Glomerular visceral epithelial cell (primary cell): ENCODE measurements around the gene TMEM91.

ENCODE experiments used
- DNase-seq: peaks from one replicate; pipeline ENCODE4 v3.0.0-alpha.2; 2016; ENCODE audit errors: extremely low spot score

TMEM91 gene

GRCh38 chr19:41411100-41411967 lies 35.0 kb downstream of the TMEM91 start:
- DNase-seq: no peak

DNA sequence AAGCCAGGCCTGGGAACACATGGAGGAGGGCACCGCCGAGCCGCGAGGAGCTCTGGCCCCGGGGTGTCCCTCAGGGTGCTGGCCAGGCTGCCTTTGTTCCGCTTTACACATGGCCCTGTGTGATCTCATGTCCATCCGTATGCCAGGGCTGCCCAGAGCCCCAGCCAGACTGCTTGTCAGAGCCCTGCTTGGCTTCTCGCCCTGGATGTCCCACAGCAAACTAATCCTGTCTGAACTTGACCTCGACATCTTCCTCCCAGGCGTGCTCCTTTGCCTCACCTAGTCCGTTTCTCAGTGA lies 35.6 kb downstream of the TMEM91 start:
- no peak for DNase-seq

DNA sequence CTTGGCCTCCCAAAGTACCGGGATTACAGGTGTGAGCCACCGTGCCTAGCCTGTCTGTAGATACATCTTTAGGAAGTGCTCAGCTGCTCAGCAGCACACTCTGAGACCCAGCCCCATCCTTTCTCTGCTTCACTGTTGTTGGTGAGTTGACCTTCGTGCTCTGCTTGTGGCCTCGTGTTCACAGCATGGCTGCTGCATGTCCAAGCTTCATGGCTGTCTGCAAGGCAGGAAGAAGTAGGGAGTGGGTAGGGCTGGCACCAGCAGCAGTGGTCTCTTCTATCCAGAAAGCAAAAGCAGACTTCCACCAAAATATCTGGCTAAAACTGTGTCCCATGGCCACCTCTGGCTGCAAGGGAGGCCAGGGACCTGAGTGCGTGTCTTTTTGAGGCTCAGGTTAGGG lies 36.6 kb downstream of the TMEM91 start:
- DNase-seq: no peak

DNA sequence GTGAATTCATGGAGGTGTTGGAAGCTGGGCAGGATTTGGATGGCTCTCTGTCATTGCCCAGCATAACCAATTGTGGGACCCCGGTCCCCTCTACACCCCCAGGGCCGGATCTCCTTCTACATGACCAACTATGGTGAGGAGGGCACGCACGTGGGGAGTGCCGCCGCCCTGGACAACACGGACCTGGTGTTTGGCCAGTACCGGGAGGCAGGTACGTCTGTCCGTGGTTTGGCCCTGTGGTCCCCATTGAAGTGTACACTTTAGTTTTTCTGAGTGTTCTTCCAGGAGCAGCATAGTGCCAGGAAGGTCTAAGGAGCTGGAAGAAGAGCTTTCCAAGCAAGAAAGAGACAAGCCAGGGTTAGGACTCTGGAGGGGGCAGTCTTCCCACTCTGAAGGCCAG lies 37.6 kb downstream of the TMEM91 start:
- no peak for DNase-seq

DNA sequence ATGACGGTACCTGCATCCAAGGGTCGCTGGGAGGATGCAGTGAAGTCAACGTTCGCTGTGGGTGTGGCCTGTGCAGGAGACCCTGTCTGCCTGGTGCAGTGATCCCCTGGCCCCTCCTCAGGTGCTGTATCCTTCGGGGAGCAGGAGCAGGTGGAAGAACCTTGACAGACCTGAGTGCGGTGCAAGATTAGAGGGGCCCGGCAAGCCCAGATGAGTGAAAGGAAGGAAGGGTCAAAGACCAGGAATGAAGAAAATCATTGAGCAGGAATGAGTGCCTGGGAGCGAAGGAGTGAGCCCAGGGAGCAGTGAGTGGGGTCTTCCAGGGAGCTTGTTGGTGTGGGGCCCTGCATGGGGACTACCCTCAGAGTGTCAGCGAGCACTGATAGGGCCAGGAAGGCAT lies 38.1 kb downstream of the TMEM91 start:
- DNase-seq: no peak

- no peak for DNase-seq
Measured at GRCh38 chr19:41415154-41415571, 38.8 kb downstream of the TMEM91 start.

- no peak for DNase-seq
Measured at GRCh38 chr19:41416194-41416674, 39.9 kb downstream of the TMEM91 start.

GRCh38 chr19:41420101-41420880 lies 44.0 kb downstream of the TMEM91 start:
- no peak for DNase-seq

GRCh38 chr19:41421314-41421713 lies 45.0 kb downstream of the TMEM91 start:
- no peak for DNase-seq

GRCh38 chr19:41421973-41422372 lies 45.6 kb downstream of the TMEM91 start:
- no peak for DNase-seq

- no peak for DNase-seq
Measured at GRCh38 chr19:41422456-41422855, 46.1 kb downstream of the TMEM91 start.

DNA sequence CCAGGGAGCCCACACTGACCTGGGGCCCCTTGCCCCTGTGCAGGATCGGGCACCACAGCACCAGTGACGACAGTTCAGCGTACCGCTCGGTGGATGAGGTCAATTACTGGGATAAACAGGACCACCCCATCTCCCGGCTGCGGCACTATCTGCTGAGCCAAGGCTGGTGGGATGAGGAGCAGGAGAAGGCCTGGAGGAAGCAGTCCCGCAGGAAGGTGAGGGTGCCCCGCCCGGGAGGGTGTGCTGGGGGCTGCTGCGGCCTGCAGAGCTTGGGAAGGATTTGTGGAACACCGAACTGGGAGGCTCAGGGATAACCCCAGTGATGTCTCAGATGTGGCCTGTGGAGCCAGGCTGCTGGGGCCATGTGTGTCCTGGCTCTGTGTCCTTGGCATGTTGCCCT lies 46.6 kb downstream of the TMEM91 start:
- no peak for DNase-seq

GRCh38 chr19:41424335-41425173 lies 48.2 kb downstream of the TMEM91 start:
- DNase-seq: no peak

DNA sequence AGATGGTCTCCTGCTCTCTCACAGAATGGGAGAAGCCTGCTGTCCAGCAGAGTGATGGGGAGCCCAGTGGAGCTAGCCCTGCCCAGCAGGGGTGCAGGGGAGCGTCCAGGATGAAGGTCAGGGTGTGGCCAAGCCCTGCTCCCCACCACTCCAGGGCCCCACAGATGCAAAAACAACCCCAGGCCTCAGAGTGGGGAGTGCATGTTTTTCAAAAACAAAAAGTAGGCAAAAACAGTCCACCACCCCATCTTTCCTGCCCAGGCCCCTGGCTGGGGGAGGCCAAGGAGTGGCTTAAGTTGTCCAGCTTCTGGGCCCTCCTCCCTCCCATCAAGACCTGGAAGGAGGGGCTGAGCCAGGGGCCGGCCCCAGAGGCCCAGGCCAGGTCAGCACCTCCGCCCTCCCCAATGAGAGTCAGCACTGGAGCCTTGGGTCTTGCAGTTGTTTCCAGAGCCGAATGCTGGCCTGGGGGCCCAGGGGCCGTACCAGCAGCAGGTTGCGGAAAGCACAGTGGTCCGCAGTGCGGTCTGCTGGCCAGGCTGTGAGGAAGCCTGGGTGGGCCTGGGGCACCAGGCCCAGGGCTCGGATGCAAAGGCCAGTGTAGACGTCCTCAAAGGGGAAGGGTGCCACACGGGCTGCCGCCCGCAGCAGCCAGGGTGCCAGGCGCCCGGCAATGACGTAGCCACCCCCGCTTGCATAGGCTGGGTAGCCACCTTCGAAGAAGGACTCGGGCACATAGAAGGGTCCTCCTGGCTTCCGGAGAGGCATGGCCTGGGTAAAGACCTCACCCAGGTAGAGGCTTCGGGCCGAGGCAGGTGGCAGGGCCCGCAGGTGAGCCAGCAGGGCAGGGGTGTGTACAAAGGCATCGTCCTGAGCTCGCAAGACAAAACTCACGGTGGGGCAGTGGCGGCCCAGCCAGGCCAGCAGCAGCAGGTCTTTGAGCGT lies 49.1 kb downstream of the TMEM91 start:
- no peak for DNase-seq

DNA sequence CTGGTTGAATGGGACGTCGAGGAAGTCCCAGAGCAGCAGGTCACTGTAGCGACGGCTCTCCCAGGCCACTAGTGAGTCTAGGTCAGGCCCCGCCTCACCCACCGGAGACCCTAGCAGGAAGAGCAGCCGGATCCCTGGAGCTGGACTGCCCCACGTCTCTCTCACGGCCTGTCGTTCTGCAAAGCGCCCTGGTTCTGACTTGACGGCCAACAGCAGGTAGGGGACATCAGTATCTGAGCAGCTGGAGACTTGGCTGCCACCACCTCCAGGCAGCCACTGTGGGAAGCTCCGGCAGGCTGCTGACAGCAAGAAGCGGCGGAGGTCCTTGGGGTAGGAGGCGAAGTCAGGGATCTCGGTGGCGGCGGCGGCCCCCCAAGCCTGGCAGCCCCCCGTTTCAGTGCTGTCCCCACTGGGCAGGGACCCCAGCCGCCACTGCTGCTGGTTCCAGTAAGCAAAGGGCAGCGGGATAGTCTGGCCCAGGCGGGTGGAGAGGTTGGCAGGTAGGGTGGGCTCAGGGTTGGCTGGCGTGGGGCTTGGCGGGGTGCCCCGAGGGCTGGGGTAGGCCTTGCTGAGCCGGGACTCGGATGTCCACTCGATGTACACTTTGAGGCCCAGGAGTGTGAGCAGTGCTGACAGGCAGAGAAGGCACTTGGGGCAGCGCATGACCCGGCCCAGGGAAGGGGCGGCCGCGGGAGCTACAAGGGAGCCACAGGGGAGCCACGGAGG lies 49.9 kb downstream of the TMEM91 start:
- no peak for DNase-seq

- DNase-seq: no peak
Measured at GRCh38 chr19:41426952-41427646, 50.8 kb downstream of the TMEM91 start, which contains the start of gene B3GNT8. Gene B3GNT8 (minus strand): TSS chr19:41427374. CDS start chr19:41426778, 596 bp downstream.

DNA sequence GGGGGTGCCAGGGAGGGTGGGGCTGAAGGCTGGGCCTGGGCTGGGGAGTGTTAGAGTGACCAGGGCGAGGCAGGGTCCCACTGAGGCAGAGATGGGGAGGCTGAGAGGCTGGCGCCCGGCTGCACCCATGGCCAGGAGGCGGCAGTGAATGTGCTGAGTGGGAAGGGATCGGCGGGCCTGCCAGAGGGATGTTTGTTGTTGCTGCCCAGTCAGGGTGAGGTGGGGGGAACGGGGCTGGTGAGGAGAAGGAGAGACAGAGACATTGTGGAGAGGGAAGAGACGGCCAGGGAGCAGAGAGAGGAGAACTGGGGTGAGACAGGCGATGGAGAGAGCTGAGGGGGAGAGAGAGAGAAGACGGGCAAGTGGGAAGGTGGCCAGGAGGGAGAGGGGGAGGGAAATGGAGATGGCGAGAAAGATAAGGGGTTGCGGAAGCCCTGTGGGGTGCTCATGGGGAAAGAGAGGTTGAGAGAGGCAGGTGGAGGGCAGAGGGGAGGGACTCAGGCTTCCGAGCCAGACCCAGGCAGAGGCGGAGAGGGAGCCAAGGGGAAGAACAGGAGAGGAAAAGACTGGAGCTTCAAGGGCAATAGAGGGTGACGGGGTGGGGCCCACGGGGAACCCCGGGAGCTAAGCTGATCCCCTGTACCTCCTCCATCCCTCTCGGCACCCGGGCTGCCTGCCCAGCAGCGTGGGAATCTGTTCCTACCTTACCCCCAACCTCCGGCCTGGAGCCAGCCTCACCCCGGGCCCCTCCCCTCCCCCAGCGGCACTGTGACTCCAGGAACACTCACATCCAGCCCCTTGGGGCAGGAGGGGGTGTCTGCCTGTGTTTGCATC lies 51.5 kb downstream of the TMEM91 start:
- no peak for DNase-seq

DNA sequence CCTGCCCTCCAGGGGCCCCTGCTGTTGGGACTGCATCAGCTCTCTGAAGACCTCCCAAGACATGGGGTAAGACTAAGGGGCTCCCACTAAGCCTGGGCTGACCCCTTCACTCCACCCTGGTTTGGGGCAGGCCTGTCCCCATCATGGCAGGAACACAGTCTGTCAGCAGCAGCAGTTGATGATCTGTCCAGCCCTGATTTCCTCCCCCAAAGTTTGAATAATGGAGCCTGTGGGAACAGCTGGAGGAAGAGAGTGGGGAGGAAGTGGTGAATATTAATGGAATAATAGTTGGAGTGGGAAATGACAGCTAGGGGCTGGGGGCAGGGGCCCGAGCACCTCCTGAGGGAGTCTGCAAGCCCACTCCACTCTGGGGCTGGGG lies 52.1 kb downstream of the TMEM91 start:
- DNase-seq: no peak

DNA sequence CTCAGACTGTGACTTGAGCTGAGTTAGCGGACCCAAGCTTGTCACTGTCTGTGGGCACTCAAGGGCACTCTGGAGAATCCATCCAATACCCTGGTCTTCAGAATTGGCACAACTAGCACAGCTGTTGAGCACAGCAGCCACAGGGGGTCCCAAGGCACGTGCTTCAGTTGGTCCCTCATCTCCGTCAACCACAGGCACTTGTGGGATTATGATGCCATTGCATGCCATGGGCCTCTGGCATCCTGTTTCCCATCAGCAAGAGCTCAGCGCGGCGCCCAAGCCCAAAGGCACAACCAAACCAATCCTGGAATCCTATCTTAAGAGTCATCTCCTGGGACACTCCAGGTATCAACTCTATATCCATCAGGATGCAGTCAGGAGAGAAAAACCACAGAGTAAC lies 54.6 kb downstream of the TMEM91 start:
- peak; percentile 26 for DNase-seq
